Panc1 (cell line): ENCODE data around the gene COL5A1.

Experiments
- POLR2AphosphoS5 ChIP-seq: IDR thresholded peaks from 2 replicates; pipeline ENCODE4 v1.6.1; 2012; ENCODE audit warnings: mild to moderate bottlenecking, low read depth, low read length, moderate library complexity
- SIN3A ChIP-seq: IDR thresholded peaks from 2 replicates; pipeline ENCODE4 v1.6.1; 2012; ENCODE audit warnings: low read depth, mild to moderate bottlenecking, low read length, moderate library complexity, borderline replicate concordance; ENCODE audit not compliant: insufficient read depth
- TCF7L2 ChIP-seq: IDR thresholded peaks from 2 replicates; pipeline ENCODE4 v1.6.1; 2011; ENCODE audit warnings: mild to moderate bottlenecking, low read depth, low read length, inconsistent platforms
- TF ChIP-seq, protein P1 (sequence below): fragments of 450-650 bp; IDR thresholded peaks from 2 replicates; pipeline ENCODE4 v1.5.1; 2017; ENCODE audit warnings: mild to moderate bottlenecking
- TF ChIP-seq, protein P2 (sequence below), 2 experiments: IDR thresholded peaks; 2 replicates each; pipeline ENCODE4 v1.6.1; 2011 to 2012; ENCODE audit warnings: low read depth in 2 of 2, control low read depth in 1 of 2, low read length in 1 of 2, mild to moderate bottlenecking in 1 of 2, moderate library complexity in 1 of 2; ENCODE audit not compliant: insufficient read depth in 1 of 2

DNA sequence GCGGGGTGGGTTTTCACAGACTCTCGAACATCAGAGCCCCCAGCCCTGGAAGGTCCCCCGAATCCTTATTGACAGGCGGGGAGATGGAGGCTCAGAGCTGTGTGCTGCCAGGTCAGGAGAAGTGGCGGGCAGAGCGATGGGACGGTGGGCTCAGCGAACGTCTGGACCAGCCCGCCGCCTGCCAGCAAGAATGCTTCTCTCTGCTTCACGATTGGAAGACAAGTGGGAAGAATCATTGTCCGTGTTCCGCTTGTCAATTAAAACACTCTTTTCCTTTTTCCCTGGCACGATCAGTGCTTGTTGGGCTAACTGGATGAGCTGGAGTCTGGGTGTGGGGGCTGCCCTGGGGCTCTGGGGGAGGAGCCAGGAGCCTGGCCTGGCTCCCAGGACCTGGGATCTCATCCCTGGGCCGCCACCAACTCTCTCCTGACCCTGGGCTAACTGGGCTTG, 1.6 kb downstream of the COL5A1 start:
- TF ChIP-seq, protein P1, sequence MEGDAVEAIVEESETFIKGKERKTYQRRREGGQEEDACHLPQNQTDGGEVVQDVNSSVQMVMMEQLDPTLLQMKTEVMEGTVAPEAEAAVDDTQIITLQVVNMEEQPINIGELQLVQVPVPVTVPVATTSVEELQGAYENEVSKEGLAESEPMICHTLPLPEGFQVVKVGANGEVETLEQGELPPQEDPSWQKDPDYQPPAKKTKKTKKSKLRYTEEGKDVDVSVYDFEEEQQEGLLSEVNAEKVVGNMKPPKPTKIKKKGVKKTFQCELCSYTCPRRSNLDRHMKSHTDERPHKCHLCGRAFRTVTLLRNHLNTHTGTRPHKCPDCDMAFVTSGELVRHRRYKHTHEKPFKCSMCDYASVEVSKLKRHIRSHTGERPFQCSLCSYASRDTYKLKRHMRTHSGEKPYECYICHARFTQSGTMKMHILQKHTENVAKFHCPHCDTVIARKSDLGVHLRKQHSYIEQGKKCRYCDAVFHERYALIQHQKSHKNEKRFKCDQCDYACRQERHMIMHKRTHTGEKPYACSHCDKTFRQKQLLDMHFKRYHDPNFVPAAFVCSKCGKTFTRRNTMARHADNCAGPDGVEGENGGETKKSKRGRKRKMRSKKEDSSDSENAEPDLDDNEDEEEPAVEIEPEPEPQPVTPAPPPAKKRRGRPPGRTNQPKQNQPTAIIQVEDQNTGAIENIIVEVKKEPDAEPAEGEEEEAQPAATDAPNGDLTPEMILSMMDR: no peak
- TF ChIP-seq POLR2AphosphoS5 (no peak), SIN3A (no peak), TCF7L2 (no peak)
- TF ChIP-seq, protein P2, sequence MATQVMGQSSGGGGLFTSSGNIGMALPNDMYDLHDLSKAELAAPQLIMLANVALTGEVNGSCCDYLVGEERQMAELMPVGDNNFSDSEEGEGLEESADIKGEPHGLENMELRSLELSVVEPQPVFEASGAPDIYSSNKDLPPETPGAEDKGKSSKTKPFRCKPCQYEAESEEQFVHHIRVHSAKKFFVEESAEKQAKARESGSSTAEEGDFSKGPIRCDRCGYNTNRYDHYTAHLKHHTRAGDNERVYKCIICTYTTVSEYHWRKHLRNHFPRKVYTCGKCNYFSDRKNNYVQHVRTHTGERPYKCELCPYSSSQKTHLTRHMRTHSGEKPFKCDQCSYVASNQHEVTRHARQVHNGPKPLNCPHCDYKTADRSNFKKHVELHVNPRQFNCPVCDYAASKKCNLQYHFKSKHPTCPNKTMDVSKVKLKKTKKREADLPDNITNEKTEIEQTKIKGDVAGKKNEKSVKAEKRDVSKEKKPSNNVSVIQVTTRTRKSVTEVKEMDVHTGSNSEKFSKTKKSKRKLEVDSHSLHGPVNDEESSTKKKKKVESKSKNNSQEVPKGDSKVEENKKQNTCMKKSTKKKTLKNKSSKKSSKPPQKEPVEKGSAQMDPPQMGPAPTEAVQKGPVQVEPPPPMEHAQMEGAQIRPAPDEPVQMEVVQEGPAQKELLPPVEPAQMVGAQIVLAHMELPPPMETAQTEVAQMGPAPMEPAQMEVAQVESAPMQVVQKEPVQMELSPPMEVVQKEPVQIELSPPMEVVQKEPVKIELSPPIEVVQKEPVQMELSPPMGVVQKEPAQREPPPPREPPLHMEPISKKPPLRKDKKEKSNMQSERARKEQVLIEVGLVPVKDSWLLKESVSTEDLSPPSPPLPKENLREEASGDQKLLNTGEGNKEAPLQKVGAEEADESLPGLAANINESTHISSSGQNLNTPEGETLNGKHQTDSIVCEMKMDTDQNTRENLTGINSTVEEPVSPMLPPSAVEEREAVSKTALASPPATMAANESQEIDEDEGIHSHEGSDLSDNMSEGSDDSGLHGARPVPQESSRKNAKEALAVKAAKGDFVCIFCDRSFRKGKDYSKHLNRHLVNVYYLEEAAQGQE (IDR thresholded peaks at IDR 0.05; ENCODE audit: insufficient read depth in 1 of 2, low read depth in 2 of 2, low read length in 1 of 2): no peak
